ENCODE results near the gene SIRT1.

DNA sequence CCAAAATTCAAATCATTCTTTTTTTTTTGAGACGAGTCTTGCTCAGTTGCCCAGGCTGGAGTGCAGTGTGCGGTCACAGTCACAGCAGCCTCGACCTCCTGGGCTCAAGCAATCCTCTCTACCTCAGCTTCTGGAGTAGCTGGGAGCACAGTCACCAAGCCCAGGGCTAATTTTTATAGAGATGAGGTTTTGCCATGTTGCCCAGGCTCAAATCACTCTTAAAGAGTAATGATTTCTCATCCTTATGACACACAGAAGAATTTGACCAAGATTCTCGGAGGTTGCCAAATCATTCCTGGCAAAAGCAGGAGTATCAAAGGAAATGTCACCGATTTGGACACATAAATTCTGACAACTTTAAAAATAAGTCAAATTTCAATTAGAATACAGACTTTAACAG lies 39.1 kb downstream of the SIRT1 start:
- TF ChIP-seq POLR2A (IDR thresholded peaks at IDR 0.05; ENCODE audit: low read length), result no peak
- no peak for TF ChIP-seq GATA1 (IDR thresholded peaks at IDR 0.05; ENCODE audit: low read depth, low read length)

Measured in erythroblast (primary cell).